Neutrophil (primary cell): ENCODE measurements around the gene ELOVL1.

Experiments
- H3K27ac ChIP-seq: fragments of 200-600 bp; sonication (generic); 2 replicates; pipeline ENCODE4 v1.5.1; 2016; ENCODE audit warnings: mild to moderate bottlenecking, moderate library complexity
- H3K27me3 ChIP-seq: fragments of 200-600 bp; sonication (generic); 2 replicates; pipeline ENCODE4 v1.6.0; 2016; ENCODE audit warnings: mild to moderate bottlenecking
- H3K36me3 ChIP-seq: fragments of 200-600 bp; sonication (generic); 2 replicates; pipeline ENCODE4 v1.5.1; 2017
- H3K4me1 ChIP-seq, 2 experiments: fragments of 200-600 bp in 1 of 2; sonication (generic) in 1 of 2; 1 replicate in 1 of 2; 2 replicates in 1 of 2; pipeline versions ENCODE4 v1.5.1 to v1.6.1; 2013 to 2016; ENCODE audit warnings: low read depth in 1 of 2, low read length in 1 of 2, mild to moderate bottlenecking in 1 of 2, moderate library complexity in 1 of 2; ENCODE audit not compliant: control insufficient read depth in 1 of 2, insufficient read depth in 1 of 2
- H3K4me3 ChIP-seq, 2 experiments: fragments of 200-600 bp in 1 of 2; sonication (generic) in 1 of 2; 1 replicate in 1 of 2; 2 replicates in 1 of 2; pipeline ENCODE4 v1.5.1; 2013 to 2016; ENCODE audit warnings: low read depth in 1 of 2, low read length in 1 of 2, mild to moderate bottlenecking in 1 of 2, moderate library complexity in 1 of 2
- H3K9me3 ChIP-seq: fragments of 200-600 bp; sonication (generic); 2 replicates; pipeline ENCODE4 v1.5.1; 2016
- CTCF ChIP-seq: fragments of 200-600 bp; sonication (generic); IDR thresholded peaks from 2 replicates; pipeline ENCODE4 v1.5.1; 2016; ENCODE audit warnings: antibody characterized with exemption

ELOVL1 gene

GRCh38 chr1:43340559-43340958 lies 27.3 kb downstream of the ELOVL1 start:
- H3K36me3 ChIP-seq: no peaks in the 10 kb centered on the region
- H3K27me3 ChIP-seq: no peaks in the 10 kb centered on the region
- H3K4me1 ChIP-seq: no peaks in the 10 kb centered on the region
- H3K4me3 ChIP-seq: no peak overlapping the region
- H3K27ac ChIP-seq: no peak overlapping the region
- TF ChIP-seq CTCF: no peak
- H3K9me3 ChIP-seq: no peaks in the 10 kb centered on the region

GRCh38 chr1:43339584-43340232 lies 28.1 kb downstream of the ELOVL1 start:
- H3K9me3 ChIP-seq: no peaks in the 10 kb centered on the region
- no peak overlapping the region for H3K27ac ChIP-seq
- no peaks in the 10 kb centered on the region for H3K4me1 ChIP-seq
- no peak overlapping the region for H3K4me3 ChIP-seq
- H3K36me3 ChIP-seq: no peaks in the 10 kb centered on the region
- no peak for TF ChIP-seq CTCF
- H3K27me3 ChIP-seq: no peaks in the 10 kb centered on the region

- no peak overlapping the region for H3K4me3 ChIP-seq
- H3K27me3 ChIP-seq: no peaks in the 10 kb centered on the region
- H3K36me3 ChIP-seq: no peaks in the 10 kb centered on the region
- H3K9me3 ChIP-seq: no peaks in the 10 kb centered on the region
- TF ChIP-seq CTCF: no peak
- H3K27ac ChIP-seq: no peak overlapping the region
- no peaks in the 10 kb centered on the region for H3K4me1 ChIP-seq
Measured at GRCh38 chr1:43338001-43338400, 29.8 kb downstream of the ELOVL1 start.

GRCh38 chr1:43337588-43337987 lies 30.2 kb downstream of the ELOVL1 start, which contains the start of gene MPL:
Gene MPL, plus strand, starts transcription at chr1:43337818. Its CDS starts 31 bp downstream, at chr1:43337849.
- H3K27ac ChIP-seq: no peak within 1 kb of the TSS
- H3K36me3 ChIP-seq: no peaks in the 10 kb centered on the region
- no peak within 1 kb of the TSS for H3K4me3 ChIP-seq
- H3K27me3 ChIP-seq: no peaks in the 10 kb centered on the region
- no peak for TF ChIP-seq CTCF
- no peaks in the 10 kb centered on the region for H3K9me3 ChIP-seq
- H3K4me1 ChIP-seq: no peaks in the 10 kb centered on the region

- TF ChIP-seq CTCF: no peak
- no peak overlapping the region for H3K27ac ChIP-seq
- H3K36me3 ChIP-seq: no peaks in the 10 kb centered on the region
- no peak overlapping the region for H3K4me3 ChIP-seq
- H3K4me1 ChIP-seq: no peaks in the 10 kb centered on the region
- H3K9me3 ChIP-seq: no peaks in the 10 kb centered on the region
- no peaks in the 10 kb centered on the region for H3K27me3 ChIP-seq
Measured at GRCh38 chr1:43334453-43335205, 33.2 kb downstream of the ELOVL1 start.
